ENCODE results near the gene XYLT1.

The XYLT1 gene

GRCh38 chr16:17152311-17152710, 318.4 kb downstream of the XYLT1 start:
- Histone ChIP-seq H3K23ac (ENCODE audit: low read length) (no peak overlapping the region), H3K4me3 (ENCODE audit: low read length) (no peak overlapping the region), H3K4me1 (ENCODE audit: control insufficient read depth, low read depth, low read length) (no peaks in the 10 kb centered on the region), H3K36me3 (ENCODE audit: control insufficient read depth, insufficient read depth, low read length) (no peaks in the 10 kb centered on the region), H3K4ac (ENCODE audit: low read depth, low read length) (no peak overlapping the region), H3K56ac (ENCODE audit: low read length) (no peak overlapping the region), H4K5ac (ENCODE audit: low read length) (no peak overlapping the region), H2BK120ac (ENCODE audit: low read depth, low read length) (no peak overlapping the region), H3K18ac (ENCODE audit: low read length) (no peak overlapping the region), H3K9ac (ENCODE audit: low read length) (no peak overlapping the region), H3K27ac (ENCODE audit: low read depth, low read length) (no peak overlapping the region), H3K27me3 (ENCODE audit: insufficient read depth, low read length, poor library complexity) (no peaks in the 10 kb centered on the region), H2BK5ac (ENCODE audit: low read length) (no peak overlapping the region), H2AK5ac (ENCODE audit: low read length) (no peak overlapping the region), H3K4me2 (ENCODE audit: low read length) (no peak overlapping the region), H3K79me1 (ENCODE audit: low read length) (no peaks in the 10 kb centered on the region), H4K8ac (ENCODE audit: low read depth, low read length) (no peak overlapping the region), H2BK15ac (replicated peaks; ENCODE audit: low read depth) (no peak overlapping the region), H3K79me2 (ENCODE audit: control insufficient read depth, insufficient read depth, low read length) (no peaks in the 10 kb centered on the region)
- no CpG with 5 or more reads among the region's 7 CpGs for WGBS (ENCODE audit: extremely low coverage, insufficient coverage, low lambda C conversion rate)
- DNase-seq: no peak

- H3K79me2 ChIP-seq (ENCODE audit: control insufficient read depth, insufficient read depth, low read length): no peaks in the 10 kb centered on the region
- H3K4ac ChIP-seq (ENCODE audit: low read depth, low read length): no peak overlapping the region
- DNase-seq: no peak
- H4K8ac ChIP-seq (ENCODE audit: low read depth, low read length): no peak overlapping the region
- no peak overlapping the region for H3K4me3 ChIP-seq (ENCODE audit: low read length)
- no peak overlapping the region for H3K9ac ChIP-seq (ENCODE audit: low read length)
- WGBS (ENCODE audit: extremely low coverage, insufficient coverage, low lambda C conversion rate): no CpG with 5 or more reads among the region's 5 CpGs
- no peak overlapping the region for H3K23ac ChIP-seq (ENCODE audit: low read length)
- no peak overlapping the region for H2BK5ac ChIP-seq (ENCODE audit: low read length)
- no peak overlapping the region for H2AK5ac ChIP-seq (ENCODE audit: low read length)
- no peak overlapping the region for H3K27ac ChIP-seq (ENCODE audit: low read depth, low read length)
- no peak overlapping the region for H2BK120ac ChIP-seq (ENCODE audit: low read depth, low read length)
- no peaks in the 10 kb centered on the region for H3K4me1 ChIP-seq (ENCODE audit: control insufficient read depth, low read depth, low read length)
- no peak overlapping the region for H4K5ac ChIP-seq (ENCODE audit: low read length)
- no peak overlapping the region for H3K56ac ChIP-seq (ENCODE audit: low read length)
- no peak overlapping the region for H2BK15ac ChIP-seq (replicated peaks; ENCODE audit: low read depth)
- no peaks in the 10 kb centered on the region for H3K79me1 ChIP-seq (ENCODE audit: low read length)
- no peak overlapping the region for H3K18ac ChIP-seq (ENCODE audit: low read length)
- H3K4me2 ChIP-seq (ENCODE audit: low read length): no peak overlapping the region
- H3K27me3 ChIP-seq (ENCODE audit: insufficient read depth, low read length, poor library complexity): no peaks in the 10 kb centered on the region
- H3K36me3 ChIP-seq (ENCODE audit: control insufficient read depth, insufficient read depth, low read length): no peaks in the 10 kb centered on the region
These were observed 319.4 kb downstream of the XYLT1 start for GRCh38 chr16:17151335-17151734.

GRCh38 chr16:17149904-17150483, 320.8 kb downstream of the XYLT1 start:
- DNase-seq: peak; percentile 44
- Histone ChIP-seq H3K23ac (ENCODE audit: low read length) (no peak overlapping the region), H3K79me1 (ENCODE audit: low read length) (no peaks in the 10 kb centered on the region), H3K36me3 (ENCODE audit: control insufficient read depth, insufficient read depth, low read length) (no peaks in the 10 kb centered on the region), H2BK5ac (ENCODE audit: low read length) (no peak overlapping the region), H3K9ac (ENCODE audit: low read length) (no peak overlapping the region), H2BK15ac (replicated peaks; ENCODE audit: low read depth) (no peak overlapping the region), H3K4ac (ENCODE audit: low read depth, low read length) (no peak overlapping the region), H2BK120ac (ENCODE audit: low read depth, low read length) (no peak overlapping the region), H3K4me2 (ENCODE audit: low read length) (no peak overlapping the region), H2AK5ac (ENCODE audit: low read length) (no peak overlapping the region), H3K27me3 (ENCODE audit: insufficient read depth, low read length, poor library complexity) (no peaks in the 10 kb centered on the region), H3K4me1 (ENCODE audit: control insufficient read depth, low read depth, low read length) (no peaks in the 10 kb centered on the region), H3K27ac (ENCODE audit: low read depth, low read length) (no peak overlapping the region), H3K4me3 (ENCODE audit: low read length) (no peak overlapping the region), H4K8ac (ENCODE audit: low read depth, low read length) (no peak overlapping the region), H4K5ac (ENCODE audit: low read length) (no peak overlapping the region), H3K18ac (ENCODE audit: low read length) (no peak overlapping the region), H3K56ac (ENCODE audit: low read length) (no peak overlapping the region), H3K79me2 (ENCODE audit: control insufficient read depth, insufficient read depth, low read length) (no peaks in the 10 kb centered on the region)
- no CpG with 5 or more reads among the region's 7 CpGs for WGBS (ENCODE audit: extremely low coverage, insufficient coverage, low lambda C conversion rate)

- no peaks in the 10 kb centered on the region for H3K27me3 ChIP-seq (ENCODE audit: insufficient read depth, low read length, poor library complexity)
- no peak for DNase-seq
- H4K5ac ChIP-seq (ENCODE audit: low read length): no peak overlapping the region
- H3K18ac ChIP-seq (ENCODE audit: low read length): no peak overlapping the region
- H2BK5ac ChIP-seq (ENCODE audit: low read length): no peak overlapping the region
- H3K79me1 ChIP-seq (ENCODE audit: low read length): peaks cover 2% of the 10 kb centered on the region
- H3K79me2 ChIP-seq (ENCODE audit: control insufficient read depth, insufficient read depth, low read length): no peaks in the 10 kb centered on the region
- no peak overlapping the region for H3K56ac ChIP-seq (ENCODE audit: low read length)
- H3K9ac ChIP-seq (ENCODE audit: low read length): no peak overlapping the region
- no peaks in the 10 kb centered on the region for H3K36me3 ChIP-seq (ENCODE audit: control insufficient read depth, insufficient read depth, low read length)
- no peak overlapping the region for H3K27ac ChIP-seq (ENCODE audit: low read depth, low read length)
- no peak overlapping the region for H2BK120ac ChIP-seq (ENCODE audit: low read depth, low read length)
- no peak overlapping the region for H3K4ac ChIP-seq (ENCODE audit: low read depth, low read length)
- no peaks in the 10 kb centered on the region for H3K4me1 ChIP-seq (ENCODE audit: control insufficient read depth, low read depth, low read length)
- no peak overlapping the region for H3K4me2 ChIP-seq (ENCODE audit: low read length)
- H4K8ac ChIP-seq (ENCODE audit: low read depth, low read length): no peak overlapping the region
- no peak overlapping the region for H2BK15ac ChIP-seq (replicated peaks; ENCODE audit: low read depth)
- H3K23ac ChIP-seq (ENCODE audit: low read length): no peak overlapping the region
- no peak overlapping the region for H3K4me3 ChIP-seq (ENCODE audit: low read length)
- H2AK5ac ChIP-seq (ENCODE audit: low read length): no peak overlapping the region
- no CpG with 5 or more reads among the region's 3 CpGs for WGBS (ENCODE audit: extremely low coverage, insufficient coverage, low lambda C conversion rate)
These were observed 322.8 kb downstream of the XYLT1 start for GRCh38 chr16:17147942-17148341.

- Histone ChIP-seq H2BK5ac (ENCODE audit: low read length) (no peak overlapping the region), H3K18ac (ENCODE audit: low read length) (no peak overlapping the region), H3K36me3 (ENCODE audit: control insufficient read depth, insufficient read depth, low read length) (no peaks in the 10 kb centered on the region), H3K4me1 (ENCODE audit: control insufficient read depth, low read depth, low read length) (no peaks in the 10 kb centered on the region), H3K79me1 (ENCODE audit: low read length) (peaks cover 2% of the 10 kb centered on the region), H3K4ac (ENCODE audit: low read depth, low read length) (no peak overlapping the region), H3K4me3 (ENCODE audit: low read length) (no peak overlapping the region), H2AK5ac (ENCODE audit: low read length) (no peak overlapping the region), H4K5ac (ENCODE audit: low read length) (no peak overlapping the region), H3K79me2 (ENCODE audit: control insufficient read depth, insufficient read depth, low read length) (no peaks in the 10 kb centered on the region), H3K56ac (ENCODE audit: low read length) (no peak overlapping the region), H3K9ac (ENCODE audit: low read length) (no peak overlapping the region), H3K4me2 (ENCODE audit: low read length) (no peak overlapping the region), H3K27ac (ENCODE audit: low read depth, low read length) (no peak overlapping the region), H3K27me3 (ENCODE audit: insufficient read depth, low read length, poor library complexity) (no peaks in the 10 kb centered on the region), H3K23ac (ENCODE audit: low read length) (no peak overlapping the region), H4K8ac (ENCODE audit: low read depth, low read length) (no peak overlapping the region), H2BK15ac (replicated peaks; ENCODE audit: low read depth) (no peak overlapping the region), H2BK120ac (ENCODE audit: low read depth, low read length) (no peak overlapping the region)
- DNase-seq: no peak
- WGBS (ENCODE audit: extremely low coverage, insufficient coverage, low lambda C conversion rate): no CpG with 5 or more reads among the region's 2 CpGs
These were observed 325.7 kb downstream of the XYLT1 start for GRCh38 chr16:17145029-17145428.

GRCh38 chr16:17144431-17144830, 326.3 kb downstream of the XYLT1 start:
- no peak overlapping the region for H2AK5ac ChIP-seq (ENCODE audit: low read length)
- no peak overlapping the region for H3K9ac ChIP-seq (ENCODE audit: low read length)
- H2BK5ac ChIP-seq (ENCODE audit: low read length): no peak overlapping the region
- no peak overlapping the region for H4K8ac ChIP-seq (ENCODE audit: low read depth, low read length)
- no peaks in the 10 kb centered on the region for H3K36me3 ChIP-seq (ENCODE audit: control insufficient read depth, insufficient read depth, low read length)
- H3K18ac ChIP-seq (ENCODE audit: low read length): no peak overlapping the region
- H3K27ac ChIP-seq (ENCODE audit: low read depth, low read length): no peak overlapping the region
- WGBS (ENCODE audit: extremely low coverage, insufficient coverage, low lambda C conversion rate): no CpG with 5 or more reads among the region's 4 CpGs
- H2BK15ac ChIP-seq (replicated peaks; ENCODE audit: low read depth): no peak overlapping the region
- no peak overlapping the region for H2BK120ac ChIP-seq (ENCODE audit: low read depth, low read length)
- no peak overlapping the region for H3K4me2 ChIP-seq (ENCODE audit: low read length)
- no peak overlapping the region for H3K23ac ChIP-seq (ENCODE audit: low read length)
- H3K27me3 ChIP-seq (ENCODE audit: insufficient read depth, low read length, poor library complexity): no peaks in the 10 kb centered on the region
- H3K79me2 ChIP-seq (ENCODE audit: control insufficient read depth, insufficient read depth, low read length): no peaks in the 10 kb centered on the region
- H3K4me1 ChIP-seq (ENCODE audit: control insufficient read depth, low read depth, low read length): no peaks in the 10 kb centered on the region
- no peak overlapping the region for H3K4ac ChIP-seq (ENCODE audit: low read depth, low read length)
- DNase-seq: no peak
- H4K5ac ChIP-seq (ENCODE audit: low read length): no peak overlapping the region
- H3K56ac ChIP-seq (ENCODE audit: low read length): no peak overlapping the region
- peaks cover 2% of the 10 kb centered on the region for H3K79me1 ChIP-seq (ENCODE audit: low read length)
- H3K4me3 ChIP-seq (ENCODE audit: low read length): no peak overlapping the region
